ENCODE results near the gene TMA7.
"Not testable (repeated sequence)": the region's sequence is repeated elsewhere in the genome, so short reads cannot be mapped to it uniquely, and the experiment has no call there.

The TMA7 gene

GRCh38 chr3:48437812-48438211 lies 2.2 kb upstream of the TMA7 start:
- no peak for DNase-seq

- no peak for DNase-seq
Measured at GRCh38 chr3:48440590-48440958, 517 bp downstream of the TMA7 start.

- no peak for DNase-seq
Measured at GRCh38 chr3:48441940-48442339, 1.9 kb downstream of the TMA7 start.

- no peak for DNase-seq
Measured at GRCh38 chr3:48445277-48445882, 5.3 kb downstream of the TMA7 start.

GRCh38 chr3:48446043-48446424 lies 6.0 kb downstream of the TMA7 start:
- DNase-seq, result no peak

- peak; percentile 50 to 78 for DNase-seq
Measured at GRCh38 chr3:48446425-48447193, 6.6 kb downstream of the TMA7 start, which contains the start of gene ATRIP. TSS of gene ATRIP (plus strand) at chr3:48446737. CDS start at chr3:48446846, 109 bp downstream.

GRCh38 chr3:48451270-48451669 lies 11.2 kb downstream of the TMA7 start:
- DNase-seq, result no peak

GRCh38 chr3:48456456-48456855 lies 16.4 kb downstream of the TMA7 start:
- no peak for DNase-seq

GRCh38 chr3:48459331-48459730 lies 19.3 kb downstream of the TMA7 start:
- DNase-seq, result no peak

GRCh38 chr3:48459773-48460516 lies 19.9 kb downstream of the TMA7 start:
- no peak for DNase-seq

- DNase-seq, result no peak
Measured at GRCh38 chr3:48460517-48460902, 20.5 kb downstream of the TMA7 start.

GRCh38 chr3:48461767-48462166 lies 21.7 kb downstream of the TMA7 start:
- DNase-seq, result not testable (repeated sequence)

- no peak for DNase-seq
Measured at GRCh38 chr3:48463703-48464102, 23.6 kb downstream of the TMA7 start.

GRCh38 chr3:48464713-48465221 lies 24.7 kb downstream of the TMA7 start:
- no peak for DNase-seq

- DNase-seq, result no peak
Measured at GRCh38 chr3:48465237-48465530, 25.1 kb downstream of the TMA7 start.

GRCh38 chr3:48465531-48466378 lies 25.7 kb downstream of the TMA7 start:
- peak; percentile 94 to 96 for DNase-seq

- peak in 1 of 2 experiments; percentile 35 for DNase-seq
Measured at GRCh38 chr3:48466386-48467109, 26.5 kb downstream of the TMA7 start.

- DNase-seq, result no peak
Measured at GRCh38 chr3:48467110-48467454, 27.0 kb downstream of the TMA7 start.

GRCh38 chr3:48467473-48468267 lies 27.6 kb downstream of the TMA7 start:
- DNase-seq, result no peak

GRCh38 chr3:48468329-48468731 lies 28.3 kb downstream of the TMA7 start:
- no peak for DNase-seq

All from SW 1271 (cell line).